GM18520 (cell line): Measurements from ENCODE around the gene SRPX.

ENCODE experiments used
- ATAC-seq: cut with Tn5 transposase; IDR thresholded peaks from one replicate; pipeline ENCODE4 v1.9.1; 2021; ENCODE audit not compliant: unreplicated experiment

SRPX gene

GRCh38 chrX:38099688-38100087 lies 121.0 kb downstream of the SRPX start:
- ATAC-seq: no peak
